Measurements from ENCODE around the gene MAP3K19.

MAP3K19 gene

DNA sequence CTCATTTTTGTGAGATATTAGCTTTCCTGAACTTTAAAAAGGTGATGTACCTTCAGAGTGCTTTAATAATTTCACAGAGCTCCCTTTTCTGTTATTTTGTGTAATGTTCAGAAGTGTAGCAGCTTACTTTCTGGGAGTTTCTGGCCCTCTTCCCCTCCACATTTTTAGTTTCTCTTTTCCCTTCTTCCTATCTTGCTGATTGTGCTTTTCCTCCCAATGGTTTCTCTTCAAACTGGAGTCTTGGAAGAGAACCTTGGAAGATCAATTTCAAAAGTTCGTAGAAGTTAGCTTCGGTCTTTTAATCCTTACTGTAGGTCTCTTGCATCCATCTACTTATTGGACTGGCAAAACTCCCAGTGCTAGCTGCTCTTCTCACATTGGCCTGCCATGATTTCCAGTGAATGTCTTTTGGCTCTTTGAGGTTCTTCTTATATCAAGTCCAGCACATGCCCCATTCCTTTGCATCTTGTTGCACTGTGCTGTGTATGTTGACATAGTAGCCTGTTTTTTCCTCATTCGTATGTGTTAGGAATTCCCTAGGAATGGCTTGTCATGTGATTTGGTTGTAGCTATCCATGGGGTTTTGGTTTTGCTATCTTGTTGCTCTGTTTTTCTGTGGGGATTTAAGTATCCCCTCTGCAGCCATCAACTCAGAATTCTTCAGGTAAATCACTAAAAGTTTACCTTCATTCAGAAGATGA lies 120.9 kb downstream of the MAP3K19 start:
- no peak for ATAC-seq

GRCh38 chr2:134924912-134925311 lies 122.3 kb downstream of the MAP3K19 start:
- no peak for ATAC-seq

DNA sequence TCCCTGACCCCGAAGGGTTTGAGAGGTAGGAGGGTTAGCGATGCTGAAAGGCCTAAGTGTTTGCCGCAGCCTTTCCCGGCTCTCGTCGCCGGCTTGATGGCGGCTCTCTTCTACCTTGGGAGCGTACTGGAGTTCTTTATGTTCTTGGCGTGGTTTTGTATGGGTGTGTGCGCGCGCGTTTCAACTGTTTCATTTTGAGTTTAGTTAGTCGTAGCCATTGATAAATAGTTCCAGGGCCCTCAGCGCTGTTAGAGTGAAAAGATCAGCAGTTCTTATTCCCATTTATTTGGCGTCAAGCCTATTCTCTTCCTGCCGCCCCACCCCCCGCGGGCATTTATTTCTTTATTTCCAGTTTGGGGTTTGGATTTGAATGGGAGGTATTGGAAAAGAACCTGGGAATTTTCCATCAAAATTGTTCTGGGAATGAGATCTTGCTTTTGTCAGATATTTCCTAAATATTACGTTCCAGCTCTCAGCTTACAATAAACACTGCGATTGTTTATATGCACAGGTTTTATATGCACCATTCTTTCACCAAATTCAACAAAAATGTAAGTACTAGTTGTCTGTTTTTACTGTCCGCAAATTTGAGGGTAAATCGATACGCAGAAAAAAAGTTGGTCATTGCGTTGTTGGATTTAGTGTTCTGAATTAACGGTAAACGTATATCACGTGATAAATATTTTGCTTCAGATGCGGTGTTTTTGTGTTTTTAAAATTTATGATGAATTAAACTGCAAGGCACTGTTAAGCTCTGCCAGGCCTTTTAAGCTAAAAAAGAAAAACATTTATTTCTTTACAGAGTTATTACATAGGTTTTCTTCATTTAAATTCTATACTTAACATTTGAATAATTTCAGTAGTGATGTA lies 127.7 kb downstream of the MAP3K19 start:
- ATAC-seq: no peak

DNA sequence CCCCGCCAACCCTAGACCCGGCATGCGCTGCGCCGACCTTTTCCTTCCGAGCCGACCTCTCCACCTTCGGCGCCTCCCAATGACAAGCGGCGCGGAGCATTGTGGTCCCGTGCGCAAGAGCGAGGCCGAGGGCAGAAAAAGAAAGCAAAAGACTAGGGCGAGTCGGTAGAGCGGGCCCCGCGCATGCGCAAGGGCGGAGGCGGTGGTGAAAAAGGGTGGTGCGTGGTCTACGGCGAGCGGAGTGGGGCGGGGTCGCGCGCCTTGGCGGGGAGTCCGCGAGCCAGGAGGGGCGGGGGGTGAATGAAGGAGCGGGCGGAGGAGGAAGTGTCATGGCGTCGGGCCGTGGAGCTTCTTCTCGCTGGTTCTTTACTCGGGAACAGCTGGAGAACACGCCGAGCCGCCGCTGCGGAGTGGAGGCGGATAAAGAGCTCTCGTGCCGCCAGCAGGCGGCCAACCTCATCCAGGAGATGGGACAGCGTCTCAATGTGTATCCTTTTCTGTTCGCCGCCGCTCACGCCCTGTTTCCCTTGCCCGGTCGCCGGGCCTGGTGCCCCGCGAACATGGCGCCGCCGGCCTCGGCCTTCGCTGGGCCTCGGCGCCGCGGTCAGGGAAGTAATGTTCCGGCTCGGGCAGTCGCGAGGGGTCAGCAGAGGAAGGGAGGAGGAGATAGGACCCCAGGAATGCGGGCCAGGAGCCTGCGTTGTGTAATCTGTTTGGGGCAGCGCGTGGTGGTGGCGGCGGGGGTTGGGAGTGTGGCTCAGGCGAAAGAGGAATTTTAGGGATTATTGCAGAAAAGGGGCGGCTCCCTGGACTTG lies 128.5 kb downstream of the MAP3K19 start, which contains the start of gene CCNT2:
Gene CCNT2, plus strand, starts transcription at position 297 of the 815 bp plus-strand sequence. Its CDS starts 33 bp downstream, at position 330.
- ATAC-seq: peak; percentile 87 to 88

DNA sequence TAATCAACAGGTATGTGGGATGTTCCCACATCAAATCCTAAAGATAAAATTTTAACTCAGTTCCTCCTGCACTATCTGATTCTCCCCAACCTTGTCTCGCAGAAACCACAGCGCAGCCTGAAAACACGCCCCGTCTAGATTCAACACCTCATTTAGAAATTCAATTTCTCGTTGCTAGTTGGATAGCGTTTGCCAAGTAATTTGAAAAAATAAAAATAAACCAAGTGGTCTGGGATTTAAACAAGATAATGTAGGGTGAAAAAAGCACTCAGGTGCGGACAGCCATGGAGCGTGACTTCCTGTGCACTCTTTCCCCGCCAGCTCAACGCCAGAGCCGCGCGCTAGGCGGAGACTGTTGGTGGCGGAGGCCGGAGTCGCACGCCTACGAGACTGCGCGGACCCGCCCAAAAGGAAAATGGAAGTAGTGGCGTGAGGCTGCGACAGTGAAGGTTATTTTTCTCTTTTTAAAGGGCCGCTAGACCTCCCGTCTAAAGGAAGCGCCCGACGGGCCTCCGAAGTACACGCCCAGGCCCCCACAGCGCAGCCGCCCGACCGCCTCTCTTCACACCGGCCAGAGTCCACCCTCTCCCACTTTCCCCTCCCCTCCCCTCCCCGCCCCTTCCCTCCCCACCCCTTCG lies 129.2 kb downstream of the MAP3K19 start:
- peak; percentile 72 to 74 for ATAC-seq

- no peak for ATAC-seq
Measured at GRCh38 chr2:134917360-134917865, 129.8 kb downstream of the MAP3K19 start.

All from activated CD4-positive, CD25-positive, alpha-beta regulatory T cell treated with anti-CD3 and anti-CD28 coated beads, Interleukin-2, amount 50 U/mL, for 24 hours (primary cell).